Body of pancreas (tissue), 4 donors: ENCODE data around the gene KCND3.

Experiments used
- POLR2A ChIP-seq, 3 donors: fragments of 450-650 bp; IDR thresholded peaks; one replicate each; pipeline ENCODE4 v1.6.1; 2016; ENCODE audit warnings: antibody characterized with exemption in 3 of 3, mild to moderate bottlenecking in 2 of 3
- TF ChIP-seq, protein P1 (sequence below), 7 experiments: fragments of 450-650 bp in 4 of 7; fragments of 200-600 bp in 3 of 7; sonication (generic) in 3 of 7; IDR thresholded peaks; one replicate each; pipeline ENCODE4 v1.5.1; 2016 to 2019; ENCODE audit warnings: antibody characterized with exemption in 7 of 7

DNA sequence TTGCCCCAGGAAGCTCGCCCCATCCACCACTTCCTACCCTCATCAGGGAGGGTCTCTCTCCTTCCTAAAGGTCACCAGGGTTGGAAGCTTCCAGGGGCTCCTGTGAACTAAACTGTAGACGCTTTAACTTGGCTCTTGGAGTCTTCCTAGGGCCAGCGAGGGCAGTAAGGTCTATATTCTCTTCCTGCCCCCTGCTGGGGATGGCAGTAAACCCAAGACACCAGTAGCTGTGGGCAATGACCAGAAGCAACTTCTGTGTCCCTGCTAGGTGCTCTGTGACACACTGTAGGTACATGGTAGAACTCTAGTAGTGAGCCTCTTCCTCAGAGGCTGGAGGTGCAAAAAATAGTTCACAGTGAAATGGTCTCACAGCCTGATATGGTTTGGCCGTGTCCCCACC is 30.0 kb downstream of the KCND3 start:
- TF ChIP-seq, protein P1, sequence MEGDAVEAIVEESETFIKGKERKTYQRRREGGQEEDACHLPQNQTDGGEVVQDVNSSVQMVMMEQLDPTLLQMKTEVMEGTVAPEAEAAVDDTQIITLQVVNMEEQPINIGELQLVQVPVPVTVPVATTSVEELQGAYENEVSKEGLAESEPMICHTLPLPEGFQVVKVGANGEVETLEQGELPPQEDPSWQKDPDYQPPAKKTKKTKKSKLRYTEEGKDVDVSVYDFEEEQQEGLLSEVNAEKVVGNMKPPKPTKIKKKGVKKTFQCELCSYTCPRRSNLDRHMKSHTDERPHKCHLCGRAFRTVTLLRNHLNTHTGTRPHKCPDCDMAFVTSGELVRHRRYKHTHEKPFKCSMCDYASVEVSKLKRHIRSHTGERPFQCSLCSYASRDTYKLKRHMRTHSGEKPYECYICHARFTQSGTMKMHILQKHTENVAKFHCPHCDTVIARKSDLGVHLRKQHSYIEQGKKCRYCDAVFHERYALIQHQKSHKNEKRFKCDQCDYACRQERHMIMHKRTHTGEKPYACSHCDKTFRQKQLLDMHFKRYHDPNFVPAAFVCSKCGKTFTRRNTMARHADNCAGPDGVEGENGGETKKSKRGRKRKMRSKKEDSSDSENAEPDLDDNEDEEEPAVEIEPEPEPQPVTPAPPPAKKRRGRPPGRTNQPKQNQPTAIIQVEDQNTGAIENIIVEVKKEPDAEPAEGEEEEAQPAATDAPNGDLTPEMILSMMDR (IDR thresholded peaks at IDR 0.05) = no peak
- TF ChIP-seq POLR2A (IDR thresholded peaks at IDR 0.05) = no peak
